IMR-90 (cell line): ENCODE measurements around the gene HMG20A. TPM values are rescaled to one million over a fixed set of nuclear protein-coding genes. Genes with fewer than 3 reads are reported as not detected.

Experiments
- ATAC-seq: fragments of 200-7000 bp; cut with Tn5 transposase; 2 replicates; pipeline ENCODE4 v1.9.1; 2020; ENCODE audit warnings: low read depth, mild to moderate bottlenecking, moderate library complexity
- BruUV-seq: library from RNA; stranded (reverse); fragments of 400-500 nt; replicated peaks from 2 replicates; lab custom pipeline; 2021; lab: Mats Ljungman, UMichigan
- CTCF ChIA-PET: fragments of 300-600 bp; formaldehyde crosslinking; extraction: SDS; loops from one replicate; lab custom pipeline; 2021; ENCODE audit warnings: antibody characterized with exemption; lab: Yijun Ruan, JAX
- POLR2A ChIA-PET: fragments of 300-600 bp; sonication (Branson Sonifier 250); formaldehyde crosslinking; loops from one replicate; lab custom pipeline; 2022; ENCODE audit warnings: antibody characterized with exemption; ENCODE audit not compliant: unreplicated experiment; lab: Charles Lee
- DNase-seq: peaks from one replicate; pipeline ENCODE4 v3.0.0; 2013
- H2AFZ ChIP-seq: replicated peaks from 2 replicates; pipeline ENCODE3; 2013; ENCODE audit warnings: low read length, mild to moderate bottlenecking; ENCODE audit not compliant: poor library complexity
- H2AK5ac ChIP-seq: 2 replicates; pipeline ENCODE4 v1.6.1; 2013; ENCODE audit warnings: low read depth, low read length, inconsistent platforms
- H2AK9ac ChIP-seq: replicated peaks from 2 replicates; pipeline ENCODE3; 2013; ENCODE audit warnings: mild to moderate bottlenecking, low read depth, low read length, moderate library complexity; ENCODE audit not compliant: poor library complexity
- H2BK120ac ChIP-seq: 2 replicates; pipeline ENCODE4 v1.6.1; 2013; ENCODE audit warnings: low read depth, low read length, inconsistent platforms
- H2BK15ac ChIP-seq: 3 replicates; pipeline ENCODE4 v1.6.1; 2013; ENCODE audit warnings: low read depth, low read length, inconsistent platforms
- H2BK20ac ChIP-seq: 2 replicates; pipeline ENCODE4 v1.6.1; 2013; ENCODE audit warnings: low read depth, mild to moderate bottlenecking, inconsistent platforms, low read length, moderate library complexity
- H2BK5ac ChIP-seq: 2 replicates; pipeline ENCODE4 v1.6.1; 2013; ENCODE audit warnings: mild to moderate bottlenecking, low read depth, low read length, inconsistent platforms; ENCODE audit not compliant: poor library complexity, severe bottlenecking
- H3K14ac ChIP-seq: replicated peaks from 2 replicates; pipeline ENCODE4 v1.6.1; 2013; ENCODE audit warnings: low read depth, low read length, inconsistent platforms
- H3K18ac ChIP-seq: 2 replicates; pipeline ENCODE4 v1.6.1; 2013; ENCODE audit warnings: low read depth, low read length, control low read depth
- H3K23ac ChIP-seq: 2 replicates; pipeline ENCODE4 v1.6.1; 2013; ENCODE audit warnings: low read depth, low read length, inconsistent platforms
- H3K27ac ChIP-seq: 2 replicates; pipeline ENCODE4 v1.5.1; 2013; ENCODE audit warnings: mild to moderate bottlenecking, control low read depth, low read length; ENCODE audit not compliant: insufficient read depth
- H3K27me3 ChIP-seq: 2 replicates; pipeline ENCODE4 v1.6.1; 2013; ENCODE audit warnings: low read length; ENCODE audit not compliant: control insufficient read depth, insufficient read depth
- H3K36me3 ChIP-seq: 2 replicates; pipeline ENCODE4 v1.6.1; 2013; ENCODE audit warnings: low read length, mixed read lengths; ENCODE audit not compliant: control insufficient read depth, insufficient read depth
- H3K4ac ChIP-seq: 2 replicates; pipeline ENCODE4 v1.6.1; 2013; ENCODE audit warnings: low read depth, low read length, inconsistent platforms
- H3K4me1 ChIP-seq: 2 replicates; pipeline ENCODE4 v1.6.1; 2013; ENCODE audit warnings: low read length, mixed read lengths; ENCODE audit not compliant: control insufficient read depth, insufficient read depth
- H3K4me2 ChIP-seq: 2 replicates; pipeline ENCODE4 v1.6.1; 2013; ENCODE audit warnings: low read depth, mild to moderate bottlenecking, control low read depth, low read length, moderate library complexity
- H3K4me3 ChIP-seq: 2 replicates; pipeline ENCODE4 v1.5.1; 2013; ENCODE audit warnings: low read depth, mild to moderate bottlenecking, control low read depth, low read length, moderate library complexity; ENCODE audit not compliant: insufficient read depth
- H3K56ac ChIP-seq: 2 replicates; pipeline ENCODE4 v1.6.1; 2013; ENCODE audit warnings: low read length, inconsistent platforms; ENCODE audit not compliant: insufficient read depth; ENCODE audit errors: extremely low read depth
- H3K79me1 ChIP-seq, 2 experiments: 2 replicates each; pipeline ENCODE4 v1.6.1; 2013; ENCODE audit warnings: low read length in 2 of 2, inconsistent platforms in 1 of 2, low read depth in 1 of 2
- H3K9ac ChIP-seq: 2 replicates; pipeline ENCODE4 v1.6.1; 2013; ENCODE audit warnings: low read depth, low read length, control low read depth
- H3K9me1 ChIP-seq: 2 replicates; pipeline ENCODE4 v1.6.1; 2013; ENCODE audit warnings: low read length, inconsistent platforms; ENCODE audit not compliant: insufficient read depth
- H3K9me3 ChIP-seq: 2 replicates; pipeline ENCODE4 v1.6.1; 2013; ENCODE audit warnings: low read length; ENCODE audit not compliant: control insufficient read depth, insufficient read depth
- H4K20me1 ChIP-seq: 2 replicates; pipeline ENCODE4 v1.6.1; 2013; ENCODE audit warnings: low read length, inconsistent platforms; ENCODE audit not compliant: insufficient read depth
- H4K5ac ChIP-seq: 2 replicates; pipeline ENCODE4 v1.6.1; 2013; ENCODE audit warnings: mild to moderate bottlenecking, low read depth, low read length, control low read depth
- H4K8ac ChIP-seq, 2 experiments: 2 replicates each; pipeline ENCODE4 v1.6.1; 2013; ENCODE audit warnings: low read depth in 2 of 2, low read length in 2 of 2, control low read depth in 1 of 2, inconsistent platforms in 1 of 2
- H4K91ac ChIP-seq: 2 replicates; pipeline ENCODE4 v1.6.1; 2013; ENCODE audit warnings: low read depth, low read length, inconsistent platforms; ENCODE audit not compliant: insufficient read depth
- BHLHE40 ChIP-seq: fragments of 150-350 bp; IDR thresholded peaks from 2 replicates; pipeline ENCODE4 v1.6.1; 2016; ENCODE audit warnings: mild to moderate bottlenecking, low read depth, low read length
- FOS ChIP-seq: fragments of 150-350 bp; IDR thresholded peaks from 2 replicates; pipeline ENCODE4 v1.6.1; 2016; ENCODE audit warnings: low read depth, low read length
- MAFK ChIP-seq: IDR thresholded peaks from 2 replicates; pipeline ENCODE4 v1.6.1; 2012; ENCODE audit warnings: low read depth, low read length, improper control_type of control experiment
- NFE2L2 ChIP-seq: fragments of 150-350 bp; IDR thresholded peaks from 2 replicates; pipeline ENCODE4 v1.6.1; 2016; ENCODE audit warnings: low read depth, mild to moderate bottlenecking, low read length
- POLR2A ChIP-seq: IDR thresholded peaks from 2 replicates; pipeline ENCODE4 v1.6.1; 2012; ENCODE audit warnings: mild to moderate bottlenecking, low read depth, low read length
- RAD21 ChIP-seq: IDR thresholded peaks from 2 replicates; pipeline ENCODE4 v1.6.1; 2012; ENCODE audit warnings: low read length, improper control_type of control experiment
- RCOR1 ChIP-seq: IDR thresholded peaks from 2 replicates; pipeline ENCODE4 v1.6.1; 2012; ENCODE audit warnings: mild to moderate bottlenecking, low read length, improper control_type of control experiment; ENCODE audit not compliant: insufficient replicate concordance
- SMC3 ChIP-seq: fragments of 150-350 bp; IDR thresholded peaks from 2 replicates; pipeline ENCODE4 v1.6.1; 2016; ENCODE audit warnings: low read depth, mild to moderate bottlenecking, antibody characterized with exemption, low read length, moderate library complexity
- WGBS, 2 experiments: methylation state at CpG; one replicate each; pipeline versions ENCODE4 v1.1.5 to v1.1.7; 2013; ENCODE audit warnings: missing lambda C conversion rate in 2 of 2; ENCODE audit not compliant: insufficient read length in 1 of 2; ENCODE audit errors: extremely low coverage in 2 of 2; 5-methylcytosine and 5-hydroxymethylcytosine counted together
- dilution Hi-C: fragments of 300-500 bp; cut with HindIII; formaldehyde crosslinking; loops from one replicate; pipeline ENCODE4 v1.14.3; 2018; ENCODE audit warnings: low sequenced_read_pairs; ENCODE audit not compliant: unreplicated experiment
- in situ Hi-C: fragments of 300-500 bp; cut with MboI; formaldehyde crosslinking; loops from 3 replicates; pipeline ENCODE4 v1.14.3; 2019; ENCODE audit warnings: low sequenced_read_pairs, inconsistent platforms, mixed read lengths
- intact Hi-C: fragments of 100-400 bp; cut with micrococcal nuclease; formaldehyde crosslinking; loops from 2 replicates; pipeline ENCODE4 v1.10.0; 2022
- polyA plus RNA-seq, 3 experiments: library from polyadenylated mRNA; depleted of rRNA; stranded (reverse); fragments of >200 nt; gene quantifications; 2 replicates each; pipeline ENCODE4 v1.2.3, GENCODE V29; 2012; ENCODE audit warnings: low replicate concordance in 1 of 3
- total RNA-seq: library from RNA; depleted of rRNA; stranded (reverse); fragments of >200 nt; gene quantifications from 2 replicates; pipeline ENCODE4 v1.2.3, GENCODE V29; 2012
- TF ChIP-seq, protein P1 (sequence below): fragments of 150-350 bp; IDR thresholded peaks from 2 replicates; pipeline ENCODE4 v1.6.1; 2016; ENCODE audit warnings: low read depth, mild to moderate bottlenecking, low read length, moderate library complexity, borderline replicate concordance
- TF ChIP-seq, protein P2 (sequence below): fragments of 150-350 bp; IDR thresholded peaks from 2 replicates; pipeline ENCODE4 v1.6.1; 2017; ENCODE audit warnings: mild to moderate bottlenecking, antibody characterized with exemption, low read length, low read depth
- TF ChIP-seq, protein P3 (sequence below): conservative IDR thresholded peaks from 2 replicates; pipeline ENCODE4 v1.5.1; 2012; ENCODE audit warnings: mild to moderate bottlenecking, low read depth, low read length, improper control_type of control experiment

Gene HMG20A
- total and polyA plus RNA-seq, 2 of the 4 experiments (the other 2 are of a cell fraction) = 22.3 to 25.3 TPM

DNA sequence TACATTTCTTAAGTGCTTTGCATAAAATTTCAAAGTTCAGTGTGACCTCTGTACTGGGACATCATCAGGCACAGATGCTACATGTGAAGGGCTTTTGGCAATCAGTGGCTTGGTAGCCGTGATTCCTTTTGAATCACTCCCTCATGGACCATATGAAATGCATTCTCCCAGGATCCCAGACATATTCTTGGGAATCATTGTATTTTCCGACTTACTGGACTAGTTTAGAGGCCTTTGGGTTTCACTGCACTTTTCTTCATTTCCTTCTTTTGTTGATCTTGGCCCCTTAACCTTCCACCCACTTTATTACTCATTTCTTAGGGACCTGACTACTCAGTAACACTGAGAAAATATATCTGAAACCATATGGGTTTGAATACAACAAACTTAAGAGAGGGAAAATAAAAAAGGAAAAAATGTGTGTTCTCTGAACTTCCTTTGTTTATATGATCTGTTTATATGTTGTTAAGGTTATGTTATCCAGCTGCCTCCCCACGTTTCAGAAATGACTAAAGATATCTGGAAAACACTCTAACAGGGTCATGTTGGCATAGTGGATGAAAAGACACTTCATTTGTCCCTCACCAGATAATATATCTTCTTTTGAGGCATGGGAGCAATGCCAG lies 35.1 kb downstream of the HMG20A start:
- peak overlapping the region; percentile 98 for H3K18ac ChIP-seq
- H3K36me3 ChIP-seq = peaks cover 2% of the 10 kb centered on the region; the same call in 1 of the 2 replicates
- H3K23ac ChIP-seq = peak overlapping the region; percentile 73; the same call in 1 of the 2 replicates
- no TSS peak for BruUV-seq
- H3K4me3 ChIP-seq = no peak overlapping the region
- ChIA-PET POLR2A (no interaction called here), CTCF (interaction anchor here (1.1 kb wide), 1 partner anchor 14 kb away, joined by 3 read pairs; no protein-coding TSS in a partner anchor)
- ATAC-seq = peak; percentile 74
- peaks cover 19 to 41% of the 10 kb centered on the region in 2 experiments for H3K79me1 ChIP-seq
- H3K56ac ChIP-seq = no peak overlapping the region
- H3K9me1 ChIP-seq = peaks cover 9% of the 10 kb centered on the region
- H3K4me1 ChIP-seq = peaks cover 25% of the 10 kb centered on the region
- no peak overlapping the region for H3K9ac ChIP-seq
- peak overlapping the region; percentile 63; the same call in 1 of the 2 replicates for H2AK5ac ChIP-seq
- H3K27me3 ChIP-seq = no peaks in the 10 kb centered on the region
- intact Hi-C loops (loop anchor here (2.0 to 5.0 kb wide), 2 partner anchors 35 to 41 kb away; partner anchors contain the start of genes HMG20A and PEAK1), in situ Hi-C loops (no loop called here), dilution Hi-C loops (no loop called here)
- no peaks in the 10 kb centered on the region for H3K9me3 ChIP-seq
- H2BK5ac ChIP-seq = peak overlapping the region; percentile 93
- DNase-seq = peak; percentile 87
- peak overlapping the region; percentile 31; the same call in 1 of the 2 replicates for H4K91ac ChIP-seq
- H2BK20ac ChIP-seq = peak overlapping the region; percentile 87
- H4K8ac ChIP-seq = peak overlapping the region; percentile 32 to 86; a peak in 3 of 4 replicates
- H3K4me2 ChIP-seq = peak overlapping the region; percentile 93
- H2AK9ac ChIP-seq = no peak overlapping the region
- peak overlapping the region; percentile 85 for H3K4ac ChIP-seq
- TF ChIP-seq MAFK = no peak
- TF ChIP-seq, protein P1, sequence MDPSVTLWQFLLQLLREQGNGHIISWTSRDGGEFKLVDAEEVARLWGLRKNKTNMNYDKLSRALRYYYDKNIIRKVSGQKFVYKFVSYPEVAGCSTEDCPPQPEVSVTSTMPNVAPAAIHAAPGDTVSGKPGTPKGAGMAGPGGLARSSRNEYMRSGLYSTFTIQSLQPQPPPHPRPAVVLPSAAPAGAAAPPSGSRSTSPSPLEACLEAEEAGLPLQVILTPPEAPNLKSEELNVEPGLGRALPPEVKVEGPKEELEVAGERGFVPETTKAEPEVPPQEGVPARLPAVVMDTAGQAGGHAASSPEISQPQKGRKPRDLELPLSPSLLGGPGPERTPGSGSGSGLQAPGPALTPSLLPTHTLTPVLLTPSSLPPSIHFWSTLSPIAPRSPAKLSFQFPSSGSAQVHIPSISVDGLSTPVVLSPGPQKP = no peak
- TF ChIP-seq BHLHE40 = peak; percentile 73; the same call in 1 of the 2 replicates
- TF ChIP-seq POLR2A = no peak
- TF ChIP-seq, protein P2, sequence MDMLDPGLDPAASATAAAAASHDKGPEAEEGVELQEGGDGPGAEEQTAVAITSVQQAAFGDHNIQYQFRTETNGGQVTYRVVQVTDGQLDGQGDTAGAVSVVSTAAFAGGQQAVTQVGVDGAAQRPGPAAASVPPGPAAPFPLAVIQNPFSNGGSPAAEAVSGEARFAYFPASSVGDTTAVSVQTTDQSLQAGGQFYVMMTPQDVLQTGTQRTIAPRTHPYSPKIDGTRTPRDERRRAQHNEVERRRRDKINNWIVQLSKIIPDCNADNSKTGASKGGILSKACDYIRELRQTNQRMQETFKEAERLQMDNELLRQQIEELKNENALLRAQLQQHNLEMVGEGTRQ = no peak
- TF ChIP-seq, protein P3, sequence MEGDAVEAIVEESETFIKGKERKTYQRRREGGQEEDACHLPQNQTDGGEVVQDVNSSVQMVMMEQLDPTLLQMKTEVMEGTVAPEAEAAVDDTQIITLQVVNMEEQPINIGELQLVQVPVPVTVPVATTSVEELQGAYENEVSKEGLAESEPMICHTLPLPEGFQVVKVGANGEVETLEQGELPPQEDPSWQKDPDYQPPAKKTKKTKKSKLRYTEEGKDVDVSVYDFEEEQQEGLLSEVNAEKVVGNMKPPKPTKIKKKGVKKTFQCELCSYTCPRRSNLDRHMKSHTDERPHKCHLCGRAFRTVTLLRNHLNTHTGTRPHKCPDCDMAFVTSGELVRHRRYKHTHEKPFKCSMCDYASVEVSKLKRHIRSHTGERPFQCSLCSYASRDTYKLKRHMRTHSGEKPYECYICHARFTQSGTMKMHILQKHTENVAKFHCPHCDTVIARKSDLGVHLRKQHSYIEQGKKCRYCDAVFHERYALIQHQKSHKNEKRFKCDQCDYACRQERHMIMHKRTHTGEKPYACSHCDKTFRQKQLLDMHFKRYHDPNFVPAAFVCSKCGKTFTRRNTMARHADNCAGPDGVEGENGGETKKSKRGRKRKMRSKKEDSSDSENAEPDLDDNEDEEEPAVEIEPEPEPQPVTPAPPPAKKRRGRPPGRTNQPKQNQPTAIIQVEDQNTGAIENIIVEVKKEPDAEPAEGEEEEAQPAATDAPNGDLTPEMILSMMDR = no peak
- peak; percentile 27; the same call in 1 of the 2 replicates for TF ChIP-seq FOS
- TF ChIP-seq RCOR1 = no peak
- no peak for TF ChIP-seq RAD21
- no peak for TF ChIP-seq NFE2L2
- TF ChIP-seq SMC3 = no peak
- WGBS, 2 experiments = no CpG with 5 or more reads among the region's 3 CpGs
- peak overlapping the region; percentile 78 for H3K27ac ChIP-seq
- no peak overlapping the region for H2AFZ ChIP-seq
- H3K14ac ChIP-seq = peak overlapping the region; percentile 69
- H4K5ac ChIP-seq = peak overlapping the region; percentile 96
- H2BK120ac ChIP-seq = peak overlapping the region; percentile 90
- H2BK15ac ChIP-seq = peak overlapping the region; percentile 58; the same call in 2 of the 3 replicates
- H4K20me1 ChIP-seq = peaks cover 23% of the 10 kb centered on the region
